ENCODE measurements around the gene NFATC2. TPM values are rescaled to one million over a fixed set of nuclear protein-coding genes. Genes with fewer than 3 reads are reported as not detected.

The NFATC2 gene
- total RNA-seq, 1 experiment from 2014 or later = 0.61 TPM

DNA sequence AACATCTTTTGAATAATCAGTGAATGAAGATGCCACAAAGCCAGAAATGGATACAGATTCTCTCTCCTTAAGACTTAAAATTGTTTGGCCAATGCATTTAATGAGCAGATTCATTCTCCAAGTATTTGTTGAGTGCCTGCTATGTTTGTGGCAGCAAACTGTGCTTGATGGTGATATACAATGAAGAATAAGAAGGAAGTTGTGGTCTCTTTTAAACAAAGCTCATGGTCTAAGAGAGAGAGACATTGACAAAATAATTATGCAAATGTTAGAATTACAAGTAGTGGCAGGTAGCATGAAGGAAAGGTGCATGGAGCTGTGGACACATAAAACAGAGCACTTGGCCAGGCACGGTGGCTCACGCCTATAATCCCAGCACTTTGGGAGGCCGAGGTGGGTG, 28.3 kb downstream of the NFATC2 start:
- no peak overlapping the region for H2BK5ac ChIP-seq (ENCODE audit: insufficient read length, low read length)
- H3K18ac ChIP-seq (ENCODE audit: insufficient read length, low read depth, low read length) = no peak overlapping the region
- no peaks in the 10 kb centered on the region for H3K79me1 ChIP-seq (ENCODE audit: insufficient read depth, low read depth, low read length, poor library complexity, severe bottlenecking)
- no peak overlapping the region for H3K14ac ChIP-seq (ENCODE audit: insufficient read depth, low read length)
- H3K4ac ChIP-seq (ENCODE audit: low read depth, low read length) = no peak overlapping the region
- Mint-ChIP-seq H3K27ac (no peak overlapping the region), H3K36me3 (ENCODE audit: insufficient read depth in 1 of 3, low read depth in 3 of 3) (no peaks in the 10 kb centered on the region), H3K9me3 (no peaks in the 10 kb centered on the region), H3K4me3 (no peak overlapping the region), H3K27me3 (ENCODE audit: low read depth) (peaks cover 3% of the 10 kb centered on the region; the same call in 1 of the 2 replicates), H3K4me1 (peaks cover 0 to 9% of the 10 kb centered on the region in 2 experiments; a peak in 2 of 4 replicates)
- no peak overlapping the region for H4K5ac ChIP-seq (ENCODE audit: insufficient read length, low read depth, low read length)
- H2AK5ac ChIP-seq (ENCODE audit: insufficient read length, low read length) = no peak overlapping the region
- no peak overlapping the region for H3K23ac ChIP-seq (ENCODE audit: insufficient read length, low read depth, low read length)
- H3K4me2 ChIP-seq (ENCODE audit: insufficient read depth, insufficient read length, low read length) = no peak overlapping the region
- TF ChIP-seq, protein P1, sequence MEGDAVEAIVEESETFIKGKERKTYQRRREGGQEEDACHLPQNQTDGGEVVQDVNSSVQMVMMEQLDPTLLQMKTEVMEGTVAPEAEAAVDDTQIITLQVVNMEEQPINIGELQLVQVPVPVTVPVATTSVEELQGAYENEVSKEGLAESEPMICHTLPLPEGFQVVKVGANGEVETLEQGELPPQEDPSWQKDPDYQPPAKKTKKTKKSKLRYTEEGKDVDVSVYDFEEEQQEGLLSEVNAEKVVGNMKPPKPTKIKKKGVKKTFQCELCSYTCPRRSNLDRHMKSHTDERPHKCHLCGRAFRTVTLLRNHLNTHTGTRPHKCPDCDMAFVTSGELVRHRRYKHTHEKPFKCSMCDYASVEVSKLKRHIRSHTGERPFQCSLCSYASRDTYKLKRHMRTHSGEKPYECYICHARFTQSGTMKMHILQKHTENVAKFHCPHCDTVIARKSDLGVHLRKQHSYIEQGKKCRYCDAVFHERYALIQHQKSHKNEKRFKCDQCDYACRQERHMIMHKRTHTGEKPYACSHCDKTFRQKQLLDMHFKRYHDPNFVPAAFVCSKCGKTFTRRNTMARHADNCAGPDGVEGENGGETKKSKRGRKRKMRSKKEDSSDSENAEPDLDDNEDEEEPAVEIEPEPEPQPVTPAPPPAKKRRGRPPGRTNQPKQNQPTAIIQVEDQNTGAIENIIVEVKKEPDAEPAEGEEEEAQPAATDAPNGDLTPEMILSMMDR (conservative IDR thresholded peaks at IDR 0.05) = no peak
- H3K27ac ChIP-seq (ENCODE audit: insufficient read length, low read depth, low read length) = no peak overlapping the region
- H4K20me1 ChIP-seq (ENCODE audit: control insufficient read depth, insufficient read depth, insufficient read length) = no peaks in the 10 kb centered on the region
- H3K9me3 ChIP-seq (ENCODE audit: control insufficient read depth, low read depth, low read length) = no peaks in the 10 kb centered on the region
- no peak overlapping the region for H2AFZ ChIP-seq (ENCODE audit: low read length)
- H3K56ac ChIP-seq (ENCODE audit: insufficient read length, low read depth, low read length) = no peak overlapping the region
- H3K79me2 ChIP-seq (ENCODE audit: insufficient read depth, low read length) = no peaks in the 10 kb centered on the region
- no peak overlapping the region for H2BK15ac ChIP-seq (ENCODE audit: low read depth, low read length)
- no peak for DNase-seq
- H3K23me2 ChIP-seq (ENCODE audit: insufficient read length, low read depth, low read length, poor library complexity, severe bottlenecking) = no peaks in the 10 kb centered on the region
- no peak overlapping the region for H4K8ac ChIP-seq (replicated peaks; ENCODE audit: insufficient read length, low read depth, low read length)
- no peak overlapping the region for H3T11ph ChIP-seq (ENCODE audit: low read length)
- H2BK120ac ChIP-seq (ENCODE audit: low read depth, low read length, poor library complexity, severe bottlenecking) = no peak overlapping the region
- no CpG with 5 or more reads among the region's 3 CpGs for WGBS (ENCODE audit: extremely low coverage, insufficient read length, low lambda C conversion rate)
- no peaks in the 10 kb centered on the region for H3K4me1 ChIP-seq (ENCODE audit: insufficient read depth, low read length)
- H3K27me3 ChIP-seq (ENCODE audit: insufficient read depth, low read length) = no peaks in the 10 kb centered on the region
- no peak overlapping the region for H4K91ac ChIP-seq (ENCODE audit: insufficient read length, low read depth, low read length)
- no peak overlapping the region for H3K9ac ChIP-seq (ENCODE audit: extremely low read depth, insufficient read length, low read length)
- H2BK12ac ChIP-seq (ENCODE audit: insufficient read length, low read depth, low read length) = no peak overlapping the region
- H2BK20ac ChIP-seq (ENCODE audit: low read depth, low read length, poor library complexity, severe bottlenecking) = no peak overlapping the region
